Inflammatory macrophage treated with lipopolysaccharide for 4 hours (primary cell): Measurements from ENCODE around the gene ARSD.
"Not testable (repeated sequence)": the region's sequence is repeated elsewhere in the genome, so short reads cannot be mapped to it uniquely, and the experiment has no call there.

ENCODE experiments used
- DNase-seq: peaks from one replicate; pipeline ENCODE4 v3.0.0-alpha.2; 2020

ARSD gene

DNA sequence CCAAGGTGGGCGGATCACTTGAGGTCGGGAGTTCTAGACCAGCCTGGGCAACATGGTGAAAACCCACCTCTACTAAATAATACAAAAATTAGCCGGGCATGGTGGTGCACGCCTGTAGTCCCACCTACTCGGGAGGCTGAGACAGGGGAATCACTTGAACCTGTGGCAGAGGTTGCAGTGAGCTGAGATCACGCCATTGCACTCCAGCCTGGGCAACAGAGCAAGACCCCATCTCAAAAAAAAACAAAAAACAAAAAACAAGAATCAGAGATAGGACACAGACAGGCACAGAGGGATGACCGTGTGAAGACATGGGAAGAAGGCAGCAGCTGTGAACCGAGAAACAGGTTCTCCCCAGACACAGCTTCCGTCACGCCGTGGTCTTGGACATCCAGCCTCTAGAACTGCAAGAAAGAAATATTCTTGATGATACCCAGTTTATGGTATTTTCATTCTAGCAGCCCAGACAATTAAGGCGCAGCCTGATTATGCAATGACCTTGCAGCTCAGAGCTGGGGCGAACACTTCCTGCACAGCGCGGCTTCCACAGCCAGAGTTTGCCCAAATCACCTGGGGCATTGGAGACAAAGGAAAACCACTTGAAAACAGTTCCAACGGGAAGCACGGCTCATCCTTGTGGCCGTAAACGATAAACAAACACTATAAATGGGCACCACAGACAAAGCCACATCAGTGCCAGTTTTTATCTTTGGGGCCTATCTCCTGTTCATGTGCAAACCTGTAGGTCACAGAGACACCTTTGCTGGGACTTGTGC, 4.2 kb upstream of the ARSD start:
- DNase-seq = peak; percentile 4

DNA sequence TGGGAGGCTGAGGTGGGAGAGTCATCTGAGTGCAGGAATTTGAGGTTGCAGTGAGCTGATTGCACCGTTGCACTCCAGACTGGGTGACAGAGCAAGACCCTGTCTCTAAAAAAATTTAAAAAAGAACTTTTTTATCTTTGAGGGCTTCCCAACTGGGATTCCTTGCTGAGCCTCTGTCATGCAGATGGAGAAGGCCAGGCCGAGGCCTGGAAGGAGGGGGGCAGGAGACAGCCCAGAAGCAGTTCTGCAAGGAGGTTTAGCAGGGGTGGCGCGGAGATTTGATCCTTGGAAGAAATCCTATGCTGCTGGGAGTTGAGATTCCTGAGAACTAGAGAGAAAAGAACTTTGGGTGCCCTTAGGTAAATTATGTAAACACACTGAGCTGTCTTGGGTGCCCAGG, 2.5 kb upstream of the ARSD start:
- no peak for DNase-seq

DNA sequence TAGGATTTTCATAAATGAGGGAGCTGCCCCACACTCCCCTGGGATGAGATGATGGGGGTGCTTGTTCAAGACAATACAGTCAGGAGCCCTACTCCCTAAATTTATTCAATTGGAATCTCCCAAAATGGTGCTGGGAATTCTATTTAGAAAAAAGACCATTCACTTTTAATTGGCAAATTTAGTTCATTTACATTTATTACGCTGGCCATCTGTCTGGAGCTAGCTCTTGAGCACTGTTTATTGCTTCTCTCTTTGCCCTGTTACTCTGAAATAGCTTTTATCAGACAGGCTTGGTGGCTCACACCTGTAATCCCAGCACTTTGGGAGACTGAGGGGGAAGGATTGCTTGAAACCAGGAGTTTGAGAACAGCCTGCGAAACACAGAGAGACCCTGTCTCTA, 2.0 kb upstream of the ARSD start:
- DNase-seq = no peak

DNA sequence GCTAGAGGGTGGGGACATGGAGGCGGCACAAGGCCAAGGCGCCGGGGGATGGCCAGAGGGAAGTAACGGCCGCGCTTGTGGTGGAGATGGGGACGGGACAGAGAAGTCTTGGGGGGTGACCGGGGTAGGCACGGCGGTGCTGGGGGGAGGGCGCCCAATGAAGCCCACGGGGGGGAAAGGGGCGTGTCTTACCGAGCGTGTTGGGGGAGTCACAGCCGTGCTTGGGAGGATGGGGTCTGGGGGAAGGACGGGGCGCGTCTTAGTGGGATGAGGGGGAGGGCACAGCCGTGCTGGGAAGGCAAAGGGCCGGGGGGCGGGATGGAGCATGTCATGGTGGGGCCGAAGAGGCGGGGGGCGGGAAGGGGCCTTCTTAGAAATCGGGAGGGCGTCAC, 952 bp downstream of the ARSD start:
- DNase-seq = peak; percentile 44

DNA sequence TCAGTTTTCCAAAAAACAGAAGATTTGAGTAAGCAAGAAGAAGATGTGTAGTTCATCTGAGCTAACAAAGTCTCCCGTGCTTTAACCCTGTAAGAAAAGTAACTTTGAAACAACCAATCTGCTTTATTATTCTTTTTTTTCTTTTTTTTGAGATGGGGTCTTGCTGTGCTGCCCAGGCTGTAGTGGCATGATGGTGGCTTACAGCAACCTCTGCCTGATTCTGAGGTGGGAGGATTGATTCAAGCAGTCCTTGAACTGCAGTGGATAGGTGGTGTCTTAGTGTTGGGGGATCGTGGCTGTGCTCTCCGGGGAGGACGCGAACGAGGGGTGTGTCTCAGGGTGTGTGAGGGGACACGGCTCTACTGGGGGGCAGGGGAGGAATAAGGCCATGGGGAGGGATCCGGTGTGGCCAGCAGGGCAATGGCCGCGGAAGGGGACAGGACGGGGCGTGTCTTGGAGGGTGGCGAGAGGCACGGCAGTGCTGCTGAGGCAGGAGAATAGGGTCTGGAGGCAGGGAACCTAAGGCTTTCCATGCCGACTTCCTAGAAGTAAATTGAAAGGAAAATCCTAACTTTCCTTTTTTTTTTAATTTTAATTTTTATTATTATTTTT, 2.4 kb downstream of the ARSD start:
- DNase-seq = no peak

DNA sequence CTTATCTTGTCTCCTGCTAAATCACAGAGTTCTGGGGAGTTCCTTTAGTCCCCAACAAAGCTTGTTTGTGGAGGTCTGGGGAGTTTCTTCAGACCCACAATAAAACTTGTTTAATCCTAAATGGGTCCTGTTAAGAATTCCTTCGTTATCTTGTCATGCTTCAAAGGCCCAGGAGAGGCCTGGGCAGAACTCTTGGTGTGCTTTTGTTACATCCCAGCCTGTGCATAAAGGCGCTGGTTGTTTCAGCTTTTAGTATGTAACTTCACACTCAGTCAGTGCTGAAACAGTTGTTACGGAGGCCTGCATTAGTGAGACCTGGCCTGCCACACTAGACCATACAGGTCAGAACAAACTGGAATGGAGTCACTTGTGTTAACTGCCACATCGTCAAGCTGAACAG, 2.9 kb downstream of the ARSD start:
- not testable (repeated sequence) for DNase-seq

DNA sequence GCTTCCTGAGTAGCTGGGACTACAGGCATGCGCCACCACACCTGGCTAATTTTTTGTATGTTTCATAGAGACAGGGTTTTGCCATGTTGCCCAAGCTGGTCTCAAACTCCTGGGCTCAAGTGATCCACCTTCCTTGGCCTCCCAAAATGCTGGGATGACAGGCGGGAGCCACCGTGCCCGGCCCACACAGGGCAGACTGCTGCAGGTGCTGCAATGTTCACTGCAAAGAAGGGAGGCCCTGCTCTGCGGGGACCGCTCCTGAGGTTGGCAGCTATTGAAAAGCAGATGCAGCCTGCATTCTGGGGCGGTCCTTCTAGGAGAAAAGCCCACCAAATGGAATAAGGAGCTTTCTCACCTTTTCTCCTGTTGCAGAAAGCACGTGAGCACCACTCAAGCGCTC, 5.0 kb downstream of the ARSD start:
- DNase-seq = no peak

DNA sequence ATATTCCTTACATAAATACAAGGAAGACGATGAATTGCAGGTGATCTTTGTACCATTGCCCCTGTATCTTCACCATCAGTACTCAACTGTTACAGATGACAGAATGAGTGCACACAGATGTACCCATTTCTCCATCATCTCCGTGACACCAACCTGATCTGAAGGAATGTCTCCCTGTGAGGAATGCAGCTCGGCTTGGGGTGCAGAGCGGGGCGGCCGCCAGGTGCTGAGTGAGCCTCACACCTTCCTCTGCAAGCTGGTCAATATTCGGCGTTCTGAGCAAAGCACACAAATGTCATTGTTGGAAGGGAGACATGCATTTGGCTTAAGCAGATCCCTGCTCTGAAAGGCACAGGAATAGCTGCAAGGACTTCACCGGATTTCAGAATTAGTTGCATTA, 7.4 kb downstream of the ARSD start:
- DNase-seq = no peak

DNA sequence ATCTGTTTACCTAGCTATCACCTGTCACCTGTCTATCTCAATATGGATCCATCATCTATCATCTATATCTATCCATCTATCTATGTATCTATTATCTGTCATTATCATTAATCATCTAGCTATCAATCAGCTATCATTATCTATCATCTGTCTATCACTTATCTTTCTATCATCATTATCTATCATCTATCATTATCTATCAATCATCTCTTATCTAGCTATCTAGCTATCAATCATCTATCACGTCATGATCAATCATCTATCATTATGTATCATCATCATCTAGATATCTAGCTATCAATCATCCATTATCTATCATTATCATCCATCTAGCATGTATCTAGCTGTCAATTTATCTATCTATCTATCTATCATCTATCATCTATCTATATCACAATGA, 7.9 kb downstream of the ARSD start:
- no peak for DNase-seq

DNA sequence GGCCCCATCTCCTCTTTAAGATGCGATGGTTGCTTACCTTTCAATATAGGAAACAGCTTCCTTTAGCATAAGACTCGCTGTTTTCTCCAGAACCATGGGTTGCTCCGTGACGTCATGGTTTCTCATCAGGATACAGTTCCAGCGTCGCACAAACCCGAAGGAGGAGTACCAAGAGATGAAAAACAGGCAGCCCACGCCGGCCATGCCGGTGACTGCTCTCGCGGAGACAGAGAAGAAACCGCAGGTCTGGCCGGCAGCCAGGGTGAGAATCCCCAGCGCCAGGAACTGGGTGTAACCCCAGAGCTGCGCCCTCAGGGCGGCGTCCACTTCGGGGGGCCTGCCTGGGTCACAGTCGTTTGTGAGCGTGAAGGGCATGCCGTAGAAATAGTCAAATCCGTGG, 11.4 kb downstream of the ARSD start:
- no peak for DNase-seq

DNA sequence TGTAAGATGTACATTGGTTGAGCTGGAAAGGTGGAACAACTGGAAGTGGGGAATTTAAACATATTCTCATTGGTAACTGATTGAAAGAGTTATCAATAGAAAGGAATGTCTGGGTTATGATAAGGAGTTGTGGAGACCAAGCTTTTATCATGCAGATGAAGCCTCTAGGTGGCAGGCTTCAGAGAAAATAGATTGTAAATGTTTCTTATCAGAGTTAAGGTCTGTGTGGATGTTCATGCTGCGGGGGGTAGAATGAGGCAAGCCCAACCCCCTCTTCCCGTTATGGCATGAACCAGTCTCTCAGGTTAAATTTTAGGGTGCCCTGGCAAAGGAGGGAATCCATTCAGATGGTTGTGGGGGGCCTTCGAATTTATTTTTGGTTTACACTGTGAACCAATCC, 16.0 kb downstream of the ARSD start:
- DNase-seq = no peak

DNA sequence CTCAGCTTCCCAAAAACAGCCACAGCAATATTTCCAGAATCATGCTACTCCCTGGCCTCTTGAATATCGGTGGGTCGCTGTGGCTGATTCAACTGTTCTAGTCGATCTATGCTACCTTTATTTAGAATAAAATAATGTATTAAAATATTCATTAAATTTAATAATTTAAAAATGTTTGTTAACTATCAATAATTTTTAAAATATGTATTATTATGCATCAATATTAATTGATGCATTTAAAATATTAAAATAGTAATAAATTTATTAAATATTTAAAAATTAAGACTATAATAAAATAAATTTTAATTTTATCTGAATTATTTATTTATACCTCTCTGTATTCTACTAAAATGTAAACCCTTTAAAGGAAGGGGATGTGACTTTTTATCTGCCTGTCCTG, 19.0 kb downstream of the ARSD start:
- DNase-seq = no peak

DNA sequence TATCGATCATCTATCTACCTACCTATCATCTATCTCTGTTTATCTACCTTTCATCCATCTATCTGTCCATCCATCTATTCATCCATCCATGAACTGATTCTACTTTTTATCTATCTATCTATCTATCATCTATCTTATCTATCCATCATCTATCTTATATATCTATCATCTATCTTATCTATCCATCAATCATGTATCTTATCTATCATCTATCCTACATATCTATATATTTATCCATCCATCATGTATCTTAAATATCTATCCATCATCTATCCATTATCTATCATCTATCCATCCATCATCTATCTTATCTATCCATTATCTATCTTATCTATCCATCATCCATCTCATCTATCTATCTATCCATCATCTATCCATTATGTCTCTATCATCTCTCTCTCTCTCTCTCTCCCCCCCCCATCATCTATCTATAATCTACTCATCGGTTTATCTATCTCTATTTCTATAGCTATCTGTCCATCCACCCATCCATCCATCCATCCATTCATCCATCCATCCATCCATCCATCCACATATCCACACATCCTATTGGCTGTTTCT, 20.9 kb downstream of the ARSD start:
- no peak for DNase-seq

DNA sequence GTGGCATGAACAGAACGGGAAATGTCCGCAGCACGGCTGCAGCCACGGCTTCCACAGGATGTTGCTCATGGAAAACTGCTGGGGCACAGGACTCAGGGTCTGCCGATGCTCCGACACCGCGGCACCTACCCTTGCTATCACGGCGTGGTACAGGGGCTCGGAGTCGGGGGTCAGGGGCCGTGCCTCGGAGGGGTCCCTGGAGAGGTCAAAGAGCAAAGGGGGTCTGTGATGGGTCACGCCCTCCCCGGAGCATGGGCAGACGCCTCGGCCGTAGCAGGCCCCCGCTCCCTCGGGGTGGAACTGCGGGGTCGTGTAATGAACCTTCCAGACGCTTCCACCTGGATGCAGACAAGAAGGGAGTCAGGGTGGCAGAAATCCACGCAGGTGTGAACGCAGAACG, 21.8 kb downstream of the ARSD start:
- DNase-seq = no peak

DNA sequence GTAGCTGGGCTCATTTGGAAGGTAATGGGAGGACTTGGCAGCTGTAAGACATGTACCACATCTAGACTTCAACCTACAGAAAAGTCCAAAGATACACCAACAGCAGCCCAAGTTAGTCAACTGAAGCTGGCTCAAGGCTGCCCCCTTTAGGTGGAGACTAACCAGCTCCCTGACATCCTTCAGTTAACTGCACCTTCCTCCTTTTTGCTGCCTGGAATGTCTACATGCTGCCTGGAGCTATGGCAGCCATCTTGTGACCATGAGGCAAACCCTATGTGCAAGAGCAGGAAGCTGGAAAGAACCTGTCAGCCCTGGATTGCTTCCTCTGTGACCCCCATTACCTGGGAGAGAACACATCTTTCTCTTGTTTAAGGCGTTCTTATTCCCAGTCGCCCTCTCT, 25.8 kb downstream of the ARSD start:
- DNase-seq = no peak

DNA sequence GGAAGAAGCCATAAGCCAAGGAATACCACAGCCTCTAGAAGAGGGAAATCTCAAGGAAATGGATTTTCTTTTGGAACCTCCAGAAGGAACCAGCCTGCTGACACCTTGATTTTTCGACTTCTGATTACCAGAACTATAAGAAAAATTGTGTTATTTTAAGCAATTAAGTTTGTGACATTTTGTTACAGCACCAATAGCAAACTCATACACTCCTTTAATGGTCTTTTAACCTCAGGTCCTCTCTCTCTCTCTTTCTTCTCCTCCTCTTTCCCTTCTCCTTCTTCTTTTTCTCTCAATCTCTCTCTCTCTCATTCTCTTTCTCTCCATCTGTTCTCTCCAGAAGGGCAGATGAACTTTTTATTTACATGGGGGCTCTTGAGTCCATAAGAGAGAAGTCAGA, 26.3 kb downstream of the ARSD start:
- DNase-seq = no peak

DNA sequence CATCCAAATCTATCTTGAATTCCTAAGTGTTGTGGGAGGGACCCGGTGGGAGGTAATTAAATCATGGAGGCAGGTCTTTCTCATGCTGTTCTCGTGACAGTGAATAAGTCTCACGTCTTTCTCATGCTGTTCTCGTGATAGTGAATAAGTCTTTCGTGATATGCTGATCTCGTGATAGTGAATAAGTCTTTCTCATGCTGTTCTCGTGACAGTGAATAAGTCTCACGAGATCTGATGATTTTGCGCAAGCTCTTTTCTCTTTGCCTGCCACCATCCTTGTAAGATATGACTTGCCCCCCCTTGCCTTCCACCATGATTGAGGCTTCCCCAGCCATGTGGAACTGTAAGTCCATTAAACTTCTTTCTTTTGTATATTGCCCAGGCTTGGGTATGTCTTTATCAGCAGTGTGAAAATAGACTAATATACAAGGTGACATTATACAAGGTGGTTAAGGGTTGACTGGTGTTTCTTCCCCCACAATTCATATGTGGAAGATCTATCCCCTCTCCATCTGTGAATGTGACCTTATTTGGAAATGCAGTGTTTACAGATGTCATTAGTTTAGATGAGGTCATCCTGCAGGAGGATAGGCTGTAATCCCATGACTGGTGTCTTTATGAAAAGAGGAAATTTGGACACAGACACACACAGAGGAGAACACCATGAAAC, 27.6 kb downstream of the ARSD start:
- peak; percentile 51 for DNase-seq

DNA sequence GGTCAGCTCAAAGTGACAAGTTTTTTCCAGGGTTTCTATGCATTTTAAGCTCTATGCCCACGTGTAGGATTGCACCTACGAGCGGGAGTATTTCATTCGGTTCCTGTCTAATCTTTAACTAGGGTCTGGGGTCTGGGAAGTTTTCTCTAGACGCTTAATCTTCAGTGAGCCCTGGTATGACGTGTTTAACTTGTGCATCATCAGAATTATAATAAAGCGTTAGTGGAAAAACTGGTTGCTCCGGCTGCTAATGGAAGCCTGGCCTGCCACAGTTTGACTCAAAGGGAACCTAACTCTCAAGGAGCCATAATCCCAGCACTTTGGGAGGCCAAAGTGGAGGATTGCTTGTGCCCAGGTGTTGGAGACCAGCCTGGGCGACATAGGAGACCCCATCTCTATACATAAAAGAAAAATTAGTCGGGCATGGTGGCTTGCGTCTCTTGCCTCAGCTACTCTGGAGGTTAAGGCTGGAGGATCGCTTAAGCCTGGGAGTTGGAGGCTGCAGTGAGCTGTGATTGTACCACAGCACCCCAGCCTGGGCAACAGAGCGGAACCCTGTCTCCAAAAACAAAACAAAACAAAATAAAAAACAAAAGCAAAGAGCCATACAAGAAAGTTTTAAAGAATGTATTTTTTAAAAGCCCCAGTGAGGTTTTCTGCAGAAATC, 30.2 kb downstream of the ARSD start:
- no peak for DNase-seq

DNA sequence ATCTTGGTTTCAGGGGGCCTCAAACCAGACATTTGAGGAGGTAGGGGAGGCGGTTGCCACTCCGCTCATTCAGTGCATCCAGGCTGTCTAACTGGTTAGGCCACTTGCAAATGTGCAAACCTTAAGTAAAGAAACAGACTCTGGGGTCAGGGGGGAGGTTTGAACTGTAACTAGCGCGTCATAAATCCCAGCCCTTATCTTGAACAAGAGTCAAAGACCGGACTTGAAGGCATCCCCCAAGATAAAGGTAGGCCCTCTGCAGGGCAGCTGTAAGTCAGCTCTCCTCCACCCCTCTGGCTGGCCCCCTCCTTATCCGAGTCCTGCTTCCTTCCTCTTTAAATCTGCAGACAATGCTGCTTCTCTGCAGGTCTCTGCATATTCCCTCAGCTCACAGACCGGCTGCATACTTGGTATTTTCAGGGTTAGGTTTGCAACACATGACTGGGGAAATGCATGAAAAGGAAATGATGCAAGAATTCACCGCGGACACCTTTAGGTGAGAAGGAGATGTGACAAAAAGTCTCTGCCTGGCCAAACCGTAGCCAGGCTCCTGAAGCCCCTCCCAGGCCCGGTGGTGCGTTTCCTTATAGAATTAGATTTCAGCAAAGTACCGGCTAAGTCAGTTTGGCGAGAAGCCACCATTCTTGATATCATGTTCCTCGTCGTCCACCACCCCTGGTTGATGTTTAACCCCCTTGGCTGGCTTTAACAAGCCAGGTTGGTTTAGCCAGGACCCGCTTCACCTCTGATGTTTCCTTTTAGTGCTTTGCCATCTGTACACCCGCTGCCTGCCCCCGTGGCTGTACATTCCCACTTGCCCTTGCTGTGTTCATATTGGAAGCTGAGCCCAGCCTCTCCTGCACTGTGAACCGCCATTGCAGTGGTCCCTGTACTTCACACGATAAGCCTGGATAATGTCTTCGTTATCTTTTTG, 31.2 kb downstream of the ARSD start:
- not testable (repeated sequence) for DNase-seq

DNA sequence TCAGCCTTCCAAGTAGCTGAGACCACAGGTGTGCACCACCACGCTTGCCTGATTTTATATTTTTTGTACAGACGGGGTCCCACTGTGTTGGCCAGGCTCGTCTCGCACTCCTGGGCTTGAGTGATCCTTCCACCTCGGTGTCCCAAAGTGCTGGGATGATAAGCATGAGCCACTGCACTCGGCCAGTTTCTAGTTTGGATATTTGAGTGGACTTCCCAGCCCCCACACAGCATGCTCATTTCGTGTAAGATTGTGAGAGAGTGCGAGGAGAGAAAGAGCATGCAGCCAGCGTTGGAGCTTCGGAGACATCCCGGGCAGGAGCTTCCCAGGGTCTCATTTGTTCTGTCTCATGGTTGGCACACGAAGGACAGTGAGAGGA, 31.8 kb downstream of the ARSD start:
- DNase-seq = no peak

DNA sequence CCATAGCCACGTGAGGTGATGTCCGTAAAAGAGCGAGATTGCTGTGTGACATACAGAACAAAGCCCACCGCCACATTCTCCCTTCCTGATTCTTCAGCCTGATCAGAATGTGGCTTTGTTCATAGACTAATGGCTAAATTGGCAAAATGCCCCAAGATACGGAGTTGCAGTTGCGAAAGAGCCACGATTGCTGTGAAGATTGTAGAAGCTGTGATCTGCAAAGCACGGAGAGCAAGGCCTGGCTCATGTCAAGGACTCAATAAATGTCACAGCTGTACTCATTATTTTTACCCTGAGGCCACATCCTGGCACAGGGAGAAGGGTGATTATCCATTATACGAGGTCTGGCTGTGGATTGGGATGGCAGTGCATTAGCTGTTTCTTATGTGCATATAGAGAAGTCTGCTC, 34.2 kb downstream of the ARSD start:
- peak; percentile 14 for DNase-seq

DNA sequence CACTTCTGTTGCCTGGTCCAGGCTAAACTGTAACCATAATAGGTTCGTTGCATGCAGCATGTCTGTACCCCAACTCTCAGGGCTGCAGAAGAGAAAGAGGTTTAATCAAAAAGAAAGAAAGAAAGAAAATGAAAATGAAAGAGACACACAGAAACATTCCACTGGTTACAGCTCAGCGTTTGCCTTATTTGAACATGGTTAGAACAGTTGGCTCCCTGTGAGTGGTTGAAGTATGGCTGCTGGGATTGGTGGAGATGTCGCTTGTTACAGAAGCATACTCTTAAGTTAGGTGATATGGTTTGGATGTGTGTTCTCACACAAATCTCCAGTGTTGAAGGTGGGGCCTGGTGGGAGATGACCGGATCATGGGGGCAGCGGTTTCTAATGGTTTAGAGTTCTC, 36.3 kb downstream of the ARSD start:
- DNase-seq = no peak
